T-helper 1 cell treated with Interleukin-12 subunit alpha and Interleukin-12 subunit beta and Interleukin-4 antibody, amounts not matched to agents 30 μg/mL and 1 μg/mL, for 36 hours (primary cell): ENCODE data around the gene ADCY5.

Experiments used
- H3K27ac Mint-ChIP-seq: one replicate; pipeline ENCODE4 v1.8.0; 2021; ENCODE audit warnings: mild to moderate bottlenecking, mixed read lengths
- H3K27me3 Mint-ChIP-seq: one replicate; pipeline ENCODE4 v1.8.0; 2021; ENCODE audit warnings: low read depth, mixed read lengths
- H3K36me3 Mint-ChIP-seq: one replicate; pipeline ENCODE4 v1.8.0; 2021; ENCODE audit warnings: low read depth, mixed read lengths
- H3K4me1 Mint-ChIP-seq: one replicate; pipeline ENCODE4 v1.8.0; 2021; ENCODE audit warnings: low read depth, mixed read lengths
- H3K4me3 Mint-ChIP-seq: one replicate; pipeline ENCODE4 v1.8.0; 2021; ENCODE audit warnings: mild to moderate bottlenecking, moderate library complexity, mixed read lengths
- H3K9me3 Mint-ChIP-seq: one replicate; pipeline ENCODE4 v1.8.0; 2021; ENCODE audit warnings: mixed read lengths

The ADCY5 gene

DNA sequence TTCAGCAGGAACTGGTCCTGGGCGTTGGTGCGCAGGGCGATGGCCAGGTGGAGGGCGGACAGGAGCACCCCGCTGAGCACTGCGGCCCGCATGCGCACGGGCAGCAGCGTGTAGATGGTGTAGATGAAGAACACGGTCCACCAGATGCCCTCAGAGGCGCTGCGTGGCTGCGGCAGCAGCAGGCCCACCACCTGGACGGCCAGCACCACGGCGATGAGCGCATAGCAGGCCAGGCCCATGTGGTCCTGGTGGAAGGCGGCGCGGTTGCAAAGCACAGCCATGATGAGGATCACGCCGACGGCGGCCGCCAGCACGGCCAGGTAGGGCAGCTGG is 1.5 kb downstream of the ADCY5 start:
- peaks cover 1% of the 10 kb centered on the region for H3K36me3 Mint-ChIP-seq
- H3K4me3 Mint-ChIP-seq: peak overlapping the region; percentile 63
- no peak overlapping the region for H3K27ac Mint-ChIP-seq
- H3K9me3 Mint-ChIP-seq: no peaks in the 10 kb centered on the region
- peaks cover 2% of the 10 kb centered on the region for H3K4me1 Mint-ChIP-seq
- peaks cover 59% of the 10 kb centered on the region for H3K27me3 Mint-ChIP-seq

DNA sequence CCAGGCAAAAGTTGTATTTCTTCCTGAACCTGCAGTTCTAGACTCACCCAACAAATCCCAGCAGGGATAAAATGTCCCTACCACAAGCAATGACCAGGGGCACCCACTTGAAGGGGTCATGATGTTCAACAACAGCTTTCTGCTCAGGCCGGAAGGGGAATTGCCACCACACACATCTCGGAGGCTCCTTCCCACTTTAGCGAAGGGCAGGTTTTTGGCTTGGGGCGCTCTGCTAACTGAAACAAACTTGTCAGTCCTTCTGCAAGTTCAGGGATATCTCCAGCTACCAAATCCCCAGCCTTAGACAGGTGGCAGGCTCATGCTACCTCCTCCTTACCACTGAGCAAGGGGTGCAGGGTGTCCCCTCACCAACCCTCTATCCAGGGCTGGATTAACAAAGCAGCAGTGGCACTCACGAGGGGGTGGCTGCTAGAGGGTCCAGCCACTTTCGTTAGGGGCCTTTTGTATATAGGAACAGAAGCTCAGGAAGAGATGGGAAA is 2.2 kb downstream of the ADCY5 start:
- H3K4me1 Mint-ChIP-seq: peaks cover 2% of the 10 kb centered on the region
- no peaks in the 10 kb centered on the region for H3K9me3 Mint-ChIP-seq
- peak overlapping the region; percentile 63 for H3K4me3 Mint-ChIP-seq
- H3K36me3 Mint-ChIP-seq: peaks cover 1% of the 10 kb centered on the region
- H3K27ac Mint-ChIP-seq: peak overlapping the region; percentile 38
- H3K27me3 Mint-ChIP-seq: peaks cover 57% of the 10 kb centered on the region

DNA sequence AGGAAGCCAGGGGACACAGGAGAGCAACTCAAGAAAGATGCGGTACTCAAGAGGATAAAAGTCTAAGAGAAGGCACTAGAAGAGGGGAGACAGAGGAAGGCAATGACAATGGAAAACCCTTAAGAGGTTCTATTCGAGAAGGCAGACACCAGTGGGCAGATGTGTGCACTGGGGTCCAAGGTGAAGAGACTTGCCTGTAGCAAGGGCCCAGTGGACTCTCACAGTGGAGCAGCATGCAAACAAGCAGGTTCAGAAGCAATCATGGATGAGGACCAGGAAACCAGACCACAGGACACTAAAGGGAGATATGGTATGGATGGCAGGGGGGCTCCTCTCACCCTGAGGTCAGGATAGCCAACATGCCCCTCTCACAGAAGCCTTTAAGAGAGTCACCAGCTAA is 2.7 kb downstream of the ADCY5 start:
- peaks cover 2% of the 10 kb centered on the region for H3K4me1 Mint-ChIP-seq
- H3K27me3 Mint-ChIP-seq: peaks cover 53% of the 10 kb centered on the region
- no peak overlapping the region for H3K4me3 Mint-ChIP-seq
- no peak overlapping the region for H3K27ac Mint-ChIP-seq
- no peaks in the 10 kb centered on the region for H3K9me3 Mint-ChIP-seq
- peaks cover 1% of the 10 kb centered on the region for H3K36me3 Mint-ChIP-seq

DNA sequence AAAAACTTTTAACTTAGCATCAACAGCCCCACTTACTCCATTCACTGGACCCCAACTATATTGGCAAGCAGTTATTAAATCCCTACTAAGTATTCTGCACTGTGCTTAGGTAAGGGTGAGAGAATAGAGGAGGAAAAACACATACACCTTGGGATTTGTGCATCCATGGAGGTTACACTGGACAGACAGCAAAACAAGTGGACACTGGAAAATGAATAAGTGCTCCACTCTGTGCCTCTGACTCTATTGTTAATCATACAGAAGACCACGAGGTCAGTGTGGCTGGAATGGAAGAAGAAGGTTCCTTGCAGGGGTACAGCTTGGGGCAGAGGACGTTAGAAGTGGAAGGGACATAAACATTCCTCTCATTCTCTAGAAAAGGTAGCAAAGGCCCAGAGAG is 3.2 kb downstream of the ADCY5 start:
- Mint-ChIP-seq H3K4me3 (no peak overlapping the region), H3K27ac (no peak overlapping the region), H3K4me1 (peaks cover 2% of the 10 kb centered on the region), H3K27me3 (peaks cover 50% of the 10 kb centered on the region), H3K36me3 (peaks cover 1% of the 10 kb centered on the region), H3K9me3 (no peaks in the 10 kb centered on the region)

DNA sequence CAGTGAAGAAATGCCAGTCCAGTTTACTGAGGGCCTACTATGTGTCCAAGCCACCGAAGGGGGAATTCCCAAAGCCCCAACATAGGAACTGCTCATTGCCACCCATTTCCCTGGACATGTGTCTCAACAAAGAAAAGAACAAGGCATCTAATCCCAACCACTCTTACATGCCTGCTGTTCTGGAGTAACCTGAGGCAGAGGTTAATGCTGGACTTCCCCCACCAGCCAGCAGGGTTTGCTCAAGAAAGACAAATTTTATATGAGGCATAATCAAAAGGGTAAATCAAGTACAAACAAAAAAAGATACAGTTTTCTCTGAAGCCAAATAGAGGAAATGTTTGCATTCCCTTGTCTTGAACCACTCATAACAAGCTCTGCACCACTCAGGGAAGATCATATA is 4.1 kb downstream of the ADCY5 start:
- no peak overlapping the region for H3K27ac Mint-ChIP-seq
- no peak overlapping the region for H3K4me3 Mint-ChIP-seq
- H3K9me3 Mint-ChIP-seq: no peaks in the 10 kb centered on the region
- peaks cover 1% of the 10 kb centered on the region for H3K36me3 Mint-ChIP-seq
- H3K27me3 Mint-ChIP-seq: peaks cover 45% of the 10 kb centered on the region
- H3K4me1 Mint-ChIP-seq: peaks cover 2% of the 10 kb centered on the region

DNA sequence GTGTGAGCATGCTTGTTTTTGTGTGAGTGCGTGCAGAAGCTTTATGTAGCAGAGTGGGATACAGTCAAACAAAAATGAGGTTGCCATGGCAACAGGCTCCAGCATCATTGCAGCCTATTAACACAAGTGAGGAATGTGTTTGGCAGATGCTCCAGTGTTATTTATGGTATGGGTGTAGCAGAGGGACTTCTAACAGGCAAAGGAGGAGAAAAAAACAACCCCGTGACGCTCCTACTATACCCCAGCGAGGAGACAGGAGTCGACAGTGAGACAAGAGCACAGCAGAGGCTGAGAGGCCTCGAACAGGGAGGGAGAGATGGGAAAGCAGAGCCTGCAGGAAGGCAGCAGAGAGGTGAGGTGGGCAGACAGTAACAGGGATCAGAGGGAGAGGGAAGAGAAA is 4.9 kb downstream of the ADCY5 start:
- Mint-ChIP-seq H3K36me3 (peaks cover 1% of the 10 kb centered on the region), H3K4me3 (no peak overlapping the region), H3K9me3 (no peaks in the 10 kb centered on the region), H3K27ac (no peak overlapping the region), H3K27me3 (peaks cover 45% of the 10 kb centered on the region), H3K4me1 (peaks cover 2% of the 10 kb centered on the region)

DNA sequence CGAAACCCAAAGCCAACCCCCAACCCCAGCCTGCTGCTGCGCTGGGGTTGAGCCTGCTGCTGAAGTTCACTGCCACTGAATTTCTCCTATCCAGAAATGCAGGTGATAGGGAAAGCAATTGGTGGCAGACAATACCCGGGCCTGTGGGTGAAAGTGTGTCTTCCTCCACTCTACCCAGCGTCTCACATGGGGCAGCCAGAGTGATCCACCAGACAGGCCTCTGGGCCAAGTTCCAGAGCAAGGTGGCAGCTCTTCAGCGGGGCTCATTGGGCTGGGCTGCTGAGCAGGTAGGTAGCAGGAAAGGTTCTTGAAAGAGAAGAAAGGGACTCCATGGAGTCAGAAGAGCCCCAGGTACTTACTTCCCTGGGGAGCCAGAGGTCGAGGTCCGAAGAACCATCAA is 6.0 kb downstream of the ADCY5 start:
- H3K4me1 Mint-ChIP-seq: peaks cover 2% of the 10 kb centered on the region
- no peak overlapping the region for H3K27ac Mint-ChIP-seq
- no peaks in the 10 kb centered on the region for H3K9me3 Mint-ChIP-seq
- H3K4me3 Mint-ChIP-seq: no peak overlapping the region
- H3K27me3 Mint-ChIP-seq: peaks cover 45% of the 10 kb centered on the region
- H3K36me3 Mint-ChIP-seq: peaks cover 1% of the 10 kb centered on the region

DNA sequence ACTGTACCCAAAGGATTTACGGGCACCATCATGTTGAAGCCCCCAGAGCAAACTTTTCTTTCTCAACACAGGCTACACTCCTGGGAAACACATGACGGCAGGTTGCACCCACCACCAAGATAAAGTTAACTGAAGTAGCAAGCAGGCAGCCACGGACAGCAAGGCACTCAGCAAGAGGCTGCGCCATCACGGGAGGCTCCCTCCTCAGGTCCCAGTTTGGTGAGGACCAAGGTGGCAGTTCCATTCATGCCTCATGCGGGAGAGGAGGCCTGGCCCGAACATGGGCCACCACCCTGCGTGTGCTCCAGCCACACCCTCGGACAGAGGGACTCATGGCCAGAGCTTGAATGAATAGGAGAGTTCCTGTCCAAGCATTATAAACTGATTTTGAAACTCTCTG is 6.8 kb downstream of the ADCY5 start:
- H3K36me3 Mint-ChIP-seq: peaks cover 1% of the 10 kb centered on the region
- no peak overlapping the region for H3K4me3 Mint-ChIP-seq
- H3K4me1 Mint-ChIP-seq: peaks cover 2% of the 10 kb centered on the region
- H3K27ac Mint-ChIP-seq: no peak overlapping the region
- H3K9me3 Mint-ChIP-seq: no peaks in the 10 kb centered on the region
- peaks cover 41% of the 10 kb centered on the region for H3K27me3 Mint-ChIP-seq

DNA sequence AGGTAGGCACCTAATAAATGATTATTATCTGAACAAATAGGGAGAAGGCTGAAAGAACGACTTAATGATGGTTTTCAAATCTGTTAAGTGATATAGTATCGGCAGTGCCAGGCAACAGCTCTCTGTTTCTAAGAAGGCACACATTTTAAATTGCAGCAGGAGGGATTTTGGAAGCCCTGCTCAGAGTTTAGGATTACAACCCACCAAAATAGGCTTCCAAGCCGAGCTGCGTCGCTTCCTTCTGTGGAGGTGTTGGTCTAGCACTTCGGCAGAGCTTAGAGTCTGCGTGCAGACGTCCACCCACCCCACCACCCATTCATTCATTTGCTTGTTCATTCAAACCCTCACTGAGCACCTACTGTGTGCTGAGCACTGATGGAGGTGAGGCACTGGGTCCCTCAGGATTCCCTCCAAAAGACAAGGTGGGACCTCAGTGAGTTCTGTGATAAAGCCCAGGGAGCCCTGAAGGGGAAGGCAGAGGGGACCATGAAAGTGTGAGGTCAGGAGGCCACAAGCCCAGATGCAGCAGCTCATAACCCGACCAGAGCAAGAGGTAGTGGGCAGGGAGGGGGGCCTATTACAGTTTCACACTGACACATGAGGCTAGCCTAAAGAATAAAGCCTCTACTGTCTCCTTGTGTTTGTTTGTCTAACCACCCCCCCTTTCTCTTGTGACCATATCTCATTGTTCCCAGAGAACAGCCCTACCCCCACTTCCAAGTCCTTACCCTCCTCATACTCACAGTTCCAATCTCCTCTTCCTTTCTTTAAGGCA is 8.9 kb downstream of the ADCY5 start:
- Mint-ChIP-seq H3K4me3 (no peak overlapping the region), H3K9me3 (no peaks in the 10 kb centered on the region), H3K27me3 (peaks cover 20% of the 10 kb centered on the region)

DNA sequence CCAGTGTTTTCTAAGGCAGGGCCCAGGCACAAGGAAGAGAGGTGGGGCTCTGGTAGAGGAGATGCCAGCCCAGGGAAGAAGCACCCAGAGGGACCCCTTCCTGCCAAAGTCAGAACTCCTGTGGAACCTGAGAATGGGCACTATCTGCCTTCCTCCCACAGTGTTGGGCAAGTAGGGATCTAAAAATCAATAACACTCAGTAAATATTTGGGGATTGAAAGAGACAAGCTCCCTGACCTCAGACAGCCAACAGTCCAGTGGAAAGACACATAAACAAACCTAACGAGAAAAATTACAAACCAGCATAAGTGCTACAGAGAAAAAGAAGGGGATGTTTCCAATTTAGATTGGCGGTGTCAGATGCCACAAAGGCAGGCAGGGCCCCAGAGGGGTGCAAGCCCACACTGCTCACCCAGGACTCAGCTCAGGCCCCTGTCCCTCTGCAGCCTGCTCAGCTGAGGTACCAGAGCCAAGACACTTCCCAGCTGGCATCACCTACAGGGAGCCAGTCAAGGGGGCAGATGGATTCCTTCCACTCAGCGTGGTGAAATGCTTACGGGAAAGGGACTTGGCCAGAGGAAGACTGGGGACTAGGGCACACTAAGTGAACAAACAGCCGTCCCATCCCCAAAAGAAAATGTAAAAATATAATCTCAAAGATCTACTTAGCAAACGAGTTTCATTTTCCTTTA is 15.9 kb downstream of the ADCY5 start:
- Mint-ChIP-seq H3K9me3 (no peaks in the 10 kb centered on the region), H3K27ac (no peak overlapping the region), H3K36me3 (no peaks in the 10 kb centered on the region), H3K4me1 (no peaks in the 10 kb centered on the region), H3K4me3 (no peak overlapping the region), H3K27me3 (no peaks in the 10 kb centered on the region)

More for the DNA sequence above, 8.9 kb downstream of the ADCY5 start:
- Mint-ChIP-seq H3K36me3 (no peaks in the 10 kb centered on the region), H3K27ac (no peak overlapping the region), H3K4me1 (no peaks in the 10 kb centered on the region)

DNA sequence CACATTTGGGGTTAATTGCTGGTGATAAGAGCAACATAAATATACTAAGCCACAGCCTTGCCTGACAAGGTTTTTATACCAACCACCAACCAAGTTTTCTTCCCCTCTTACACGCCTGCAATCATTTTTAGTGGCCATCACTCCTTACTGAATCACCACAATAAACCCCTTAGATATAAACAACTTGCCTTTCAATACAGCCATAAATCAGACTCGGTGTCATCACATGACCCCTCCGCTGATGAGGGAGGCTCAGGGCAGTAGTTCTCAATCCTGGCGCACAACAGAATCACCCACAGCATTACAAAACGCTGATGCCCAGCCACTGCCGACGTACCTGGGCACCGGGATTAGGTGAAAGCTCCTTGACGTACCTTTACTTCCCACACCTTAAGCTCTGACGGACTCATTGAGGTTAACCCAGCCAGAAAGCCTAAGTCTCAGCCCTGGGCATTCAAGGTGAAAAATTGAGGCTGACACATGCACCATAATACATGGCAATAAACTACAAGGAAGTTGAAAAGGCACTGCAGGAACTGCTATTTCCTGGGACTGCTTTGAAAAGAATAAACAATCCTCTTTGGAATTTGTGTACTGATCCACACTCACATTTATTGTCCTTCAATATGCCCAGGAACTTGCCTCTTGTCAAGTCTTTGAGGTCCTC is 17.1 kb downstream of the ADCY5 start:
- Mint-ChIP-seq H3K9me3 (no peaks in the 10 kb centered on the region), H3K4me3 (no peak overlapping the region), H3K4me1 (no peaks in the 10 kb centered on the region), H3K36me3 (no peaks in the 10 kb centered on the region), H3K27ac (no peak overlapping the region), H3K27me3 (no peaks in the 10 kb centered on the region)

DNA sequence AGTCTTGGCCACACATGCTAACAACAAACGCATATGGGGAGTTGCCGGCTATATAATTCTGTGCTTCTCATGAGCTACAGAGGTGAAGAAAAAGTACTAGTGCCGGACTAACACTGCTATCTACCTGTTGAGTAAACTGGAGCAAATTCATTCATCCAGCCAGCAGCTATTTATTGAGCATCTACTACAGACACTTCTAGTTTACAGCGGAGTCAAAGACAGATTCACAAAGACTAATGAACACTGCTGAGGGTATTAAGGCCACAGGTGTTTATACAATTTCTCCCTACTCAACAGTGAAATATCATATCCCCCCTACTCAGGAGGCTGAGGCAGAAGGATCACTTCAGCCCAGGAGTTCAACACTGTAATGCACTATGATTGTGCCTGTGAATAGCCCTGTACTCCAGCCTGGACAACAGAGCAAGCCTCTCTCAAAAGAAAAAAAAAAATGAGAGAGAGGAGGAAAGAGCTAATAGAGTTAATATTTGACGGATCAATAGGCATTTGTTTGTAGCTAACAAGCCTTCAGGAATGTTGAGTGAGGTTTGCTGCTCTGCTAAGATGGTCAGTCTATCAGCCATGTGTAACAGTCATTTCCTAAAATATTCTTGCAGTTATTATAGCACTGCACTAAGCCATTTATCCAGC is 17.8 kb downstream of the ADCY5 start:
- no peak overlapping the region for H3K4me3 Mint-ChIP-seq
- no peaks in the 10 kb centered on the region for H3K4me1 Mint-ChIP-seq
- H3K36me3 Mint-ChIP-seq: no peaks in the 10 kb centered on the region
- H3K9me3 Mint-ChIP-seq: no peaks in the 10 kb centered on the region
- no peaks in the 10 kb centered on the region for H3K27me3 Mint-ChIP-seq
- H3K27ac Mint-ChIP-seq: no peak overlapping the region

DNA sequence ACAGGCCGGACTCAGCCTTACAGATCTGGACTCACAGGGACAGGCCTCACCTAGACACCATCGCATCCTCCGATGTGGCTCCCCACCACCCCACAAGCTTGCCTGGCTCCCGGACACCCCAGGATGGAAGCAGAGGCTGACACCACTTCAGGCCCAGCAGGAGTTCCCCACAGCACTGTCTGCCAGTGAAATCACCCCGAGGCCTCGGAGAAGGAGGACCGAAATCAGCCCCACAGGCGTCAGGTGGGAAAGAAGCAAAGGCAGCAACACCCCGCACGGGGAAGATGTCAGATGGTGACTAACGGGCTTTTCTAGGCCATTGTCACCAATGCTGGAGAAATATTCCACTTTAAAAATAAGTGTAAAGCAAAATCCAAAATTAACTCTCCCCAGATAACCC is 18.6 kb downstream of the ADCY5 start:
- no peak overlapping the region for H3K4me3 Mint-ChIP-seq
- no peaks in the 10 kb centered on the region for H3K9me3 Mint-ChIP-seq
- H3K36me3 Mint-ChIP-seq: no peaks in the 10 kb centered on the region
- no peaks in the 10 kb centered on the region for H3K4me1 Mint-ChIP-seq
- H3K27me3 Mint-ChIP-seq: no peaks in the 10 kb centered on the region
- H3K27ac Mint-ChIP-seq: no peak overlapping the region

DNA sequence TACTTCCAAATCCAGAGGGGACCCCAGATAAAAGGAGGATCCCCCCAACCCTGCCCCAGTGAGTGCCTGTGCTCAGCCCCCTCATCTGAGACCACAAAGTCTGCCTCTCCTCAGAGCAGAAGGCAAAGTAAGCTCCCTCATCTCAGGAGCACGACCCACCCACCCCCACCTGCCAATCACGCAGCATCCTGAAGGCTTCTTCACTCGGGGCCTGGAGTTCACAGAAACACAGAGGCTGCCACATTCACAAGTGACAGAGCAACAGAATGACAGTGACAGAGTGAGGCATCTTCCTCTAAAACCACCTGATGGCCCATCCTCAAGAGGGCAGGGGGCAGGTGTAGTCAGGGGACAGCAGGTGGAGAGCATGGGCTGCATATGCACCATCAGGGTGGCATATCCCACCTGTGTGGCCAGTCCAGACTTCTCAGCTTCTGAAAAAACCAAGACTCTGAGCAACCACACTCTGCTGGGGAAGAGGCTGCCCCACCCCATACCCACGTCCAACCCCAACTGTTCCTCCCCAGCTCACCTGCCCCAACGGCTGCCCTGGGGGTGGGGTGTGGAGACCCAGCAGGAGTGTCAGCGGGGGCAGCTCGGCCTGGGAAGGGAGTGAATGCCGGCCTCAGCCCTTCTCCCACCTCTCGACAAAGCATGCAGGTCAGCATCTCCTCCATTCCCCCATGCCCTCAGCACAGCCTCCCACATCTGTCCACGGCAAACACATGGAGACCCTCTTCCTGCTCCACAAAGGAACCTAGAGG is 19.3 kb downstream of the ADCY5 start:
- no peak overlapping the region for H3K27ac Mint-ChIP-seq
- no peak overlapping the region for H3K4me3 Mint-ChIP-seq
- no peaks in the 10 kb centered on the region for H3K27me3 Mint-ChIP-seq

More for the DNA sequence above, 19.3 kb downstream of the ADCY5 start:
- no peaks in the 10 kb centered on the region for H3K4me1 Mint-ChIP-seq
- no peaks in the 10 kb centered on the region for H3K36me3 Mint-ChIP-seq
- H3K9me3 Mint-ChIP-seq: no peaks in the 10 kb centered on the region
